GM10847 (cell line): ENCODE data around the gene CABYR.

Experiments
- POLR2A ChIP-seq: IDR thresholded peaks from 2 replicates; pipeline ENCODE4 v1.6.1; 2011; ENCODE audit not compliant: insufficient read length; ENCODE audit errors: extremely low read depth

The CABYR gene, protein sequence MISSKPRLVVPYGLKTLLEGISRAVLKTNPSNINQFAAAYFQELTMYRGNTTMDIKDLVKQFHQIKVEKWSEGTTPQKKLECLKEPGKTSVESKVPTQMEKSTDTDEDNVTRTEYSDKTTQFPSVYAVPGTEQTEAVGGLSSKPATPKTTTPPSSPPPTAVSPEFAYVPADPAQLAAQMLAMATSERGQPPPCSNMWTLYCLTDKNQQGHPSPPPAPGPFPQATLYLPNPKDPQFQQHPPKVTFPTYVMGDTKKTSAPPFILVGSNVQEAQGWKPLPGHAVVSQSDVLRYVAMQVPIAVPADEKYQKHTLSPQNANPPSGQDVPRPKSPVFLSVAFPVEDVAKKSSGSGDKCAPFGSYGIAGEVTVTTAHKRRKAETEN

DNA sequence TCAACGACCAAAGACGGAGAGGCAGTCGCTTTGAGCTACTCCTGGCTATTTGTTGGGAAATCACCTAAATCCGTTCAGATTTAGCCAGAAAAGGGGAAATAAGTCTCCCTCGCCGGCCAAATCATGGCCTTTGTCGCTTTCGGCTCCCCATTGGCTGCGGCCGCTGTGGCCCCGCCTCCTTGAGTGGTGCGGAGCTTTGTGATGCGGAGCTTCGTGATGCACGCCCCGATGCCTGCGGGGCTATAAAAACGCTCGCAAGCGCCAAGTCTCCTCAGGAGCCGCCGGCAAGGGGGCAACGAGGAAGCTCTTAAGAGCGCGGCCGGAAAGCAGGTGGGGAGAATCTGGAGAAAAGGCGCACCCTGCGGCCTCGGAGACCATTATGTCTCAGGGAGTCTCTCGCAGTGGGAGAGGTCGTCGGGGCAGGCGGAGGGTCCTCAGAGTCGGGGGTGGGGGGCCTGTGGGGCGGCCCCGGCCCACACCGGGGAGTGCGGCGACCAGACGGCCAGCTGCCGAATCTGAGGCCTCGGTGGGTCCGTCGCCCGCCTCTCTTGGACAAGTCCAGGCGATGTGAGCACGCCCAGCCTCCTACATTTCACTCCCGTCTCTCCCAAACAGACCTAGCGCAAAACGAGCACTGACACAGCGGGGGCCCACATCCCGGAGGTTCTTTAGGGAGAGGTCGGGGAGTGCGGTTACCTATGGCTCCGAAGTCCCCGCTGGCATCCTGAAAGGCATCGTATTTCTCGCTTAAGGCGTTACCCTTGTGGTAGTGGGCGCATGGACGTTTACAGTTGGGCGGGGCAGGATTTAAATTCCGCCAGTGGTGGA, at the start of gene CABYR:
CABYR (plus strand) TSS at position 274 of the 828 bp plus-strand sequence. CDS start 4,053 bp downstream, outside the sequence.
- TF ChIP-seq POLR2A = peak; percentile 66

DNA sequence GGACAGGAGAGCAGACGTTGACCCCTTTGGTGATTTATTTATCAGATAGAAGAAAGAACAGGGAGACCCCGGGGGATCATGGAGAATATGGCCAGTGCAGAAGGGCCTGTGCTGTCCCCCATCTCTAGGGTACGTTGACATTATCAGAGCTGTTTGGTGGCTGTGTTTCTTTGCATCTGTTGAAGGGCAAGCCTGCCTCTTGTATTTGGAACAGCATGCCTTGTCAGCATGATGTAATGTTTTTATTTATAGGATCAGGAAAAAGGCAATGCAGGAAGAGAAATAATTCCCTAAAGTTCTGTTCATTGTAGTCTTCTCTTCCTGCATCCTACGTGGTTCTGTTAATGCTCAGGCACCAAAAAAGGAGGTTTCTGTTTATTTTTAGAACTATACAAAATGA, 49.8 kb upstream of the CABYR start:
- no peak for TF ChIP-seq POLR2A

DNA sequence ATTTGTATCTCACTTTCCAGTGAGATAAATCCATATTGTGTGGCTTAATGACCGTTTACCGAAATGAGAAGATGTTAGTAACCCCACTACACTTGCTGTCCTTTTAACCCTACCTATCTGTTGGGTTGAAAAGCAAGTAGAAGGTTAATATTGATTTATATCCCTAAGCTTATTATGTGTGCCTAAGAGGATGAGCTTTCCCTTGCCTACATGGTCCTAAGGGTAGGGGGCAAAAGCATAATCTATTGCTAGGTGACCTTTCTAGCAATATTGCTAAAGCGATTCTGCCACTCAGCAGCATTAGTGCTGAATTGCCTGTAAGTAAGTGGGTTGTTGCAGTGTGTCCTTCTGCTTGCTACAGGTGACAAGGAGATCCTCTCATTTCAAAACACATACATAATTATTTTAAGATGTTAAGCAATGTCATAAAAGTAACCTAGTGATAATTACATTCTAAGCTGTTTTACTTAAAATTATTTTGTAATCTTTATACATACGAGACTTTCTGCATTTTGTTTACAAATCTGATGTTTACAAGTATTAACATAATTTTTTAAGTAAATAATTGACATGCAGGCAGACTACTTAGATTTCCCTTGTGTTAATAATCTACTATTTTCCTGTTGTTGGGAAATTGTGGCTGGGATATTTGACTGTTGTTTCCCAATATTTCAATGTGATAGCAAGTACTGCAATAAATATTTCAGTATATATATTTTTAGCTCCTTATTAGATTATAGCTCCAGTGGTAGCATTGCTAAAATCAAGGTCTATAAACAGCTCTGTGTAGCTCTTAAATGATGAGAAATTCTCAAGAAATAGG, 49.1 kb upstream of the CABYR start:
- no peak for TF ChIP-seq POLR2A

DNA sequence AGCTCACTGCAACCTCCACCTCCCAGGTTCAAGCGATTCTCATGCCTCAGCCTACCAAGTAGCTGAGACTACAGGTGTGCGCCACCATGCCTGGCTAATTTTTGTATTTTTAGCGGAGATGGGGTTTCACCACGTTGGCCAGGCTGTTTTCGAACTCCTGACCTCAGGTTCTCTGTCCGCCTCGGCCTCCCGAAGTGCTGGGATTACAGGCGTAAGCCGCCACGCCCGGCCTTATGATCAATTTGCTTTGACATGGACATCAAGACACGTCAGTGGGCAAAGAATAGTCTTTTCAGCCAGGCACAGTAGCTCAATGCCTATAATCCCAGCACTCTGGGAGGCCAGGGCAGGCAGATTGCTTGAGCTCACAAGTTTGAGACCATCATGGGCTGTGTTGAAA, 48.0 kb upstream of the CABYR start:
- TF ChIP-seq POLR2A = no peak

DNA sequence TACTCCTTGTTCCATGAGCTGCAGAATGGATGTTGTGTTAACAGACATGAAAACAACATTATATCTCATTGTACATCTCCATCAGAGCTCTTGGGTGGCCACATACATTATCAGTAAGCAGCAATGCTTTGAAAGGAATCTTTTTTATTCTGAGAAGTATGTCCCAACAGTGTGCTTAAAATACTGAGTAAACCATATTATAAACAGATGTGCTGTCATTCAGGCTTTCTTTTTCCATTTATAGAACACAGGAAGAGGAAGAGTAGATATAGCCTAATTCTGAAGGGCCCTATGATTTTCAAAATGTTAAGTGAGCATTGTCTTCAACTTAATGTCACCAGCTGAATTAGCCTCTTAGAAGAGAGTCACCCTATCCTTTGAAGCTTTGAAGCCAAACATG, 44.3 kb upstream of the CABYR start:
- TF ChIP-seq POLR2A = no peak

DNA sequence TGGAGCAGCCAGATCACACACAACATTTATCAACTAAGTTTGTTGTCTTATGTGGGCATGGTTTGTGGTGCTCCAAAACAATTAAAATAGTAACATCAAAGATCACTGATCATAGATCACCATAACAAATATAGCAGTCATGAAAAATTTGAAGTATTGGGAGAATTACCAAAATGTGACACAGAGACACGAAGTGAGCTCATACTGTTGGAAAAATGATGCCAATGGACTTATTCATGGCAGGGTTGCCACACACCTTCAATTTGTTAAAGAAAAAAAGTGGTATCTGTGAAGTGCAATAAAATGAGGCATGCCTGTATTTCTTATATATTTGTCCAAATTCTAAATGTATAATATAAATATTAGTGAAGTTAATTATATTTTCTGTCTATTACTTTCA, 42.9 kb upstream of the CABYR start:
- no peak for TF ChIP-seq POLR2A

DNA sequence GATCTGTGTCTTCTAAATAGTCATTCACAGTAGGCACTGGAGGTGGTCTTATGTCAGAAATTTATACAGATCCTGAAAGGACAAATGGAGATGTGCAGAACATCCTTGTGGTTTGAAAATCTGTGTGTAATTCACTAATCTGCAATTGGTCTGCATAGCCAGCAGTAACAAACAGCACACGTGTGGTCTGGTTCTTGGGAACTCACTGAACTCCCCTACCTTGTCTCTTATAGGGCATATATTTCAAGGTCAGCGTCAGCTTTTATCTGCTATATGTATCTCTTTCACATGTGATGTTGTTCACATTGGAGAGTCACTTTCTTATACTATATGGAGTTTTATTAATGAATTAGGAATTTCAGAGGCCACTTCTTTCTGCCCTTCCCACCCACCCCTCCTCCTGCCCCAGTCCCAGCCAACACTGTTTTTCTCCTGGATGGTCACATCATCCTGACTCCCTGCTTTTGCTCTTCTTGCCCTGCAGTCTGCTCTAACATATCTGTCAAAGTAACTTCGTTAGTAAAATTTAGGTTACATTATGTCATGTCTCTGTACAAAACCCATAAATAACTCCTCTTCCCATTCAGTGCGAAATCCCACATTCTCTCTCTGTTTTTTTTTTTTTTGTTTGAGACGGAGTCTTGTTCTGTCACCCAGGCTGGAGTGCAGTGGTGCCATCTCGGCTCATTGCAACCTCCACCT, 35.4 kb upstream of the CABYR start:
- no peak for TF ChIP-seq POLR2A

DNA sequence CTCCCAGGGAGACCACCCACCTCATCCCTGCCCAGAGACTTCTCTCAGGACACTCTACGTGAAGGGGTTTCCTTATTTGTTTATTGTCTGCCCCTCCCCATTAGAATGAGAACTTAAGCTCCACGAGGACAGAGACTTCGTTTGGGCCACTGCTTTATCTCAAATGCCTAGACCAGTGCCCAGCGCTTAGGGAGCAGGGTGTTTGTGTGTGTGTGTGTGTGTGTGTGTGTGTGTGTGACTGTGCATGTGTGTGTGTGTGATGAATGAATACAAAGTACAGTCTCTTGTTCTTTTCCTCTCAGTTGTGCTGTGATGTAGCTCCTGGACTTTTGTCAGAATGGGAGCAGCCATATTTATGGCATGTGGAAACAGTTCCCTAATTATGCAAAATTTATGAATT, 34.4 kb upstream of the CABYR start:
- TF ChIP-seq POLR2A = no peak

DNA sequence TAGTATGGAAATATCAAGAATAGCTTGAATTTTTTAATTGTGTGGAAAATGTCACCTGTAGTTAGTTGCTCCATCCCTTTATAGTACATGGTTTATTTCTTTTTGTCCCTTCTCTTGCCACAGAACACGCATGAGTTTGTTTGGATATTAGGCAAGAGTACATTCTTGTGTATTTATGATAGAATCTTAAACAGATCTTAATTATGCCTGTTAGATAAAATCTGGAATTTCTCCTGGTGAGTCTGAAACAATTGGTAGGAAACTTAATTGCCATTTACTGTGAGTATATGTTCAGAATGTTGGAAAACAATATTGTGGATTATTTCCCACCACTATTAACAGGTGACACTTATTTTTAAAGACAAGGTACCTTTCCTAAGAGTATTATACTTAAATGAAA, 30.2 kb upstream of the CABYR start:
- TF ChIP-seq POLR2A = no peak

DNA sequence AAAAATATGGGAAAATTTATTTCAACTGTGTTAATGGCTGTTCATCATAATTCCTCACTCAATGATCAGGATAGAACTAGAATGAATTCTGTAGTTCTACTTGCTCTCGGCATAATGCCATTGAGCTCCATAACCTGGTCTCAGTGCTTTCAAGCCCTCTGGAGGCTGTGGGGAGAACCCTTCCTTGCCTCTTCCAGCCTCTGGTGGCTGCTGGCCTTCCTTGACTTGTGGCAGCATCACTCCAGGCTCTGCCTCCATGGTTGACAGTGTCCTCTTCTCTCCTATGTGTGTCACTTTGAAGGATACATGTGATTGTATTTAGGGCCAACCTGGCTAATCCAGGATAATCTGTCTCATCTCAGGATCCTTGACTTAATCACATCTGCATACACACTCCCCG, 26.9 kb upstream of the CABYR start:
- no peak for TF ChIP-seq POLR2A

DNA sequence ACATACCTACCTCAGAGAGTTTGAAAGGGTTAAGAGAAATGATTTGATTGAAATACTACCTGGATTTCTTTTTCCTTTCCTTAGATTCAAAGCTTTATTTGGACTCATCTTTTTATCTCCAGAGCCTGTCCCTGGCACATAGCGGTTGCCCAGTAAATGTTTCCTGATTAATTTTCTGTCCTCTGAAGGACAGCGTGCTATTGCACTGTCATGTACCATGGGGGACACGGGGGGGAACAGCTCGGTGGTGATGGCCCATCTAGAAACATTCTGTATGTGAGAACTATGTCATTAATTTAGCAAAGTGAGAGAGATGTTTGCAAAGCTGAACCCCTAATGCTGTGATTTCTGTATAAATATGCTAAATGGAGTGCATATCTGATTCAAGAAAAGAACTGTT, 26.4 kb upstream of the CABYR start:
- TF ChIP-seq POLR2A = no peak

DNA sequence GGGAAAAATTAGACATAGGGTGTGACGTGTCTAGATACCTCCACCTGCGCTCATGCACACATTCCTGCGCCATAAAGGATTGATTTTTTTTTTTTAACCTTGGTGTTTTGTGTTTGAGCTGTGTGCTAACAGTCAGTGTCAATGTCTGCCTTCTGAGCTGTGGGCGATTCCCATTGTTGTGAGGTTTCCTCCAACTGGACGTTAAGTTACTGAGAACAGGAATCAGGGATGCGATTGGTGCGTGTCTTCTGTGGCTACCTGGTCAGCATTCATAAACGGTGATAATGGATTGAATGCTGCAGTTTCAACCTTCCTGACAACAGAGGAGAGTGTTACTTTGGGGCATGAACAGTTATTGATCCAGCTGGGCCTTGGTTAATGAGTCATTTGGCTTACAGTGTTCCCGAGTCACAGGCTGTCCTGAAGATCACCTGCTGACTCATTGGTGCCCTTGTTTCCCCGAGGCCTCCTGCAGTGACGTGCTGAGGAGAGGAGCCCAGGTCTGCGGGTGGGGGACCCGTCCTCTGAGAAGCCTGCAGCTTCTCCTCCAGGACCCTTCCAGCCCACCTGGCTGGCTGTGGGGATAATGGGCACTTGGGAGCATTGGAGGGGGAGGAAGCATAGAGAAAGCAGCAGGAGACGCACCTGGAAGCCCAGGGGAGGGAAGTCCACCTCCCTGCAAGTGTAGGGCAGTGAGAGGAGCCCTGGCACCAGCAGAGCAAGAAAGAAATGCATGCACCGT, 25.8 kb upstream of the CABYR start:
- no peak for TF ChIP-seq POLR2A

DNA sequence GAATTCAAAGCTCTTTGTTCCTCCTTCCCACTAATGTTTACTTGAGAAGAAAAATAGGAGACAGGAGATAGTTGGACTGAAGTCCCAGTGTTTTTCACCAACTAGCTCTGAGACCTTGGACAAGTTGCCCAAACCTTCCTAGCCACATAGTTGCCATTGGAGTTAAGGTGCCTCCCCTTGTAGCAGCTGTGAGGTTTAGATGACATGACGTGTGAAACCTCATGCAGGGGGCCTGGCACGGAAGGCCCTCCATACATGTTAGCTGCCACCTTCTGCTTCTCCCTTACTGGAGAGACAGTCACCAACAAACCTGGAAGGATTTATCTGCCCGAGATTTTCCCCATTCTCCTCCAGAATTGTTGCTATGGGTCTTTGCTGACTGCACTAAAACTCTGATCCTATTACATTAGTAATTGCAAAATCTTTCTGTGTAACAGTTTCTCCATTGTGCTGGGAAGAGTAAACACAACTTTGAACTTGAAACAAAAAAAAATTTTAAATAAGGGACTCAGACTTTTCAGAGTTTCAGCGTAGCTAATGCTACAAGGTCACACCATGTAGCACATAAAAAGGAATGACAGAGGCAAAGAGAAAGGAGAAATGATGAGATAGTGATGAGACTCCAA, 23.8 kb upstream of the CABYR start:
- no peak for TF ChIP-seq POLR2A

DNA sequence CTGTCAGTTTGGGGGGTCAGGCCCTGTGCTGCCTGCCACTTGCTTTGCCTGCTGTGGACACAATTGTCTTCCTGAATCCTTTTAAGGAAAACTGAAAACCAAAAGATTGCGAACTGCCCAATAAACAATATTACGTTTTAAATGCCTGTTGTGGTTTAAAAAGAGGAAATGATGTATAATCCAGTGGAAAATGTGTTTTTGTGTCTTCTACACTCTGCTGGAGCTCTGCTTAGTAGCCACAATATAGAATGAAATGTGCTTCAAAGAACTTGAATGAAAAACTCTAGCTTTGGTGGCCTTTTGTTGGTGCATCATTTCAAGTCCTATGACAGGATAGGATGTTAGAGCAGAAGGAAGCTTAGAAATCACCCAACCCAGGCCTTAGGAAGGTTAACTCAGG, 23.2 kb upstream of the CABYR start:
- no peak for TF ChIP-seq POLR2A
